ENCODE data around the gene GIPC1. TPM values are rescaled to one million over a fixed set of nuclear protein-coding genes. Genes with fewer than 3 reads are reported as not detected.

The GIPC1 gene
- total RNA-seq, 4 donors from 2014 or later = 61.8 to 122 (median 113) TPM

- Histone ChIP-seq H3K4me3 (peak overlapping the region in 1 of 4 donors; percentile 40), H3K9me3 (no peaks in the 10 kb centered on the region), H3K36me3 (peaks cover 0 to 48% (median 5%) of the 10 kb centered on the region in 3 donors), H3K27ac (no peak overlapping the region), H3K4me1 (peaks cover 0 to 67% (median 26%) of the 10 kb centered on the region in 4 donors), H3K27me3 (peaks cover 0 to 34% of the 10 kb centered on the region in 2 donors)
- DNase-seq (ENCODE audit: low spot score in 2 of 2) = no peak
- TF ChIP-seq EP300 (IDR thresholded peaks at IDR 0.05) (no peak), POLR2A (IDR thresholded peaks at IDR 0.05) (no peak), CTCF (IDR thresholded peaks at IDR 0.05) (no peak)
- WGBS, 2 donors = 12 to 15% methylated on average over 40 to 65 of the region's 97 CpGs
Measured at GRCh38 chr19:14473073-14473977, 22.6 kb downstream of the GIPC1 start.

DNA sequence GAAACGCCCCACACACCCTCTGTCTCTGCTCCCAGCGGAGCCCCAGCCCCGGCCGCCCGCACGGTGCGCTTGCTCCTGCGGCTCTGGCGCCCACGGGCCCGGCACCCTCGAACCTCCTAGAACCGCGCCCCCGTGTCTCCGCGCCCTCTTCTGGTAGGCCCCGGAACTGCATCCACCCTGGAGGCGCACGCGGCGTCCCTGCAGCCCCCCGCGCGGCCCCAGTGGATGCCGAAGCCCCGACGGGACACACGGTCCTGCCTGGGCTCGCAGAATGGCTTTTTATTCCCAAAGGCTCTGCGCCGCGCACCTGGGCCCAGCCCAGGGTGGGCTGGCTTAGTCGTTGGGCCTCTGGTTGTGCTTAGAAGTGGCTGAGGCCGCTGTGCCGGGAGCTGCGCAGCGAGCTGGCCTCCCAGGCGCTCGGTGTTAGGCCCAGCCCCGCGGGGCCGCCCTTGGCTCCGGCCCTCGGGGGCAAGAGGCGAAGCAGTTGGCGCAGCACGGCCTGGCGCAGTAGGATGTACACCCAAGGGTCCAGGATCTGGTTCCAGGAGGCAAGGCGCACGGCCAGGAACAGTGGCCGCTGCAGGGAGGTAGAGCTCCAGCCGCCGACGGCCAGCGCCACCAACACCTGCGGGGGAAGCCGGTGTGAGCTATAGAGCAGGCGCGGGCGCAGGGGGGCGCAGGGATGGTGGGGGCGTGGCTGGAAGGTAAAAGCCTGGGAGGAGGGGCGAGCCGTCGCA is 23.6 kb downstream of the GIPC1 start:
- H3K27me3 ChIP-seq = peaks cover 0 to 34% of the 10 kb centered on the region in 2 donors
- DNase-seq (ENCODE audit: low spot score in 2 of 2) = peak; percentile 38 to 68
- H3K27ac ChIP-seq = no peak overlapping the region
- TF ChIP-seq POLR2A (IDR thresholded peaks at IDR 0.05) (no peak), EP300 (IDR thresholded peaks at IDR 0.05) (peak in 1 of 2 donors; percentile 39), CTCF (IDR thresholded peaks at IDR 0.05) (peak; percentile 94 to 100 (median 97))
- no peaks in the 10 kb centered on the region for H3K9me3 ChIP-seq
- H3K4me1 ChIP-seq = peaks cover 0 to 58% (median 26%) of the 10 kb centered on the region in 4 donors
- peaks cover 4 to 48% (median 5%) of the 10 kb centered on the region in 3 donors for H3K36me3 ChIP-seq
- WGBS, 2 donors = 4 to 5% methylated on average over 45 to 62 of the region's 66 CpGs
- peak overlapping the region in 1 of 4 donors; percentile 24 for H3K4me3 ChIP-seq

DNA sequence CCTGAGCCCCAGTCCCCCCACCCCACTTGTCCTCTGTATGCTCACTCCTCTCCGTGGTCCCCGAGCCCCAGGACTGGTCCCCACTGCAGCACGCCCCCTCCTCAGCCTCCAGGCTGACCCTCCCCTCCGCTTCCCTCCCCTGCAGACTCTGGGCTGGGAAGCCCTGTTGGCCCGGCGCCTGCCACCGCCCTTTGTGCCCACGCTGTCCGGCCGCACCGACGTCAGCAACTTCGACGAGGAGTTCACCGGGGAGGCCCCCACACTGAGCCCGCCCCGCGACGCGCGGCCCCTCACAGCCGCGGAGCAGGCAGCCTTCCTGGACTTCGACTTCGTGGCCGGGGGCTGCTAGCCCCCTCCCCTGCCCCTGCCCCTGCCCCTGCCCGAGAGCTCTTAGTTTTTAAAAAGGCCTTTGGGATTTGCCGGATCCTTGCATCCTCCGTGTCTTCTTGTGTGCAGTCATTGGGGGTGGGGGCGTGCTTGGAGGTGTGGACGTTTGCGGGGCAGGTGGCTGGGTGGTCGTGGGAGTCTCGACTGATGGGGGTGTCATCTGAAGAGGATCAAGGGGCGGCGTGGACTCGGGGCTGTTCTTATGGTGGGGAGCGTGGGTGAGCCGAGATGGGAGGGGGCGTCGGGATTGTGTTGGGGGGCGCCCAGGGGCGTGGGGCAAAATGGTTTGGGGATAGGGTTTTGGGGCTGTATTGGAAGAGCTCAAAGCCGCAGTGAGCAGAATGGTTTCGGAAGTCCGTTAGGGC is 24.3 kb downstream of the GIPC1 start:
- Histone ChIP-seq H3K36me3 (peaks cover 4 to 51% (median 5%) of the 10 kb centered on the region in 3 donors), H3K27me3 (peaks cover 0 to 34% of the 10 kb centered on the region in 2 donors), H3K4me1 (peaks cover 0 to 51% (median 26%) of the 10 kb centered on the region in 4 donors), H3K27ac (no peak overlapping the region), H3K9me3 (no peaks in the 10 kb centered on the region), H3K4me3 (no peak overlapping the region)
- DNase-seq (ENCODE audit: low spot score in 2 of 2) = no peak
- WGBS, 2 donors = 56 to 63% methylated on average over 46 of the region's 46 CpGs
- TF ChIP-seq EP300 (IDR thresholded peaks at IDR 0.05) (no peak), CTCF (IDR thresholded peaks at IDR 0.05) (no peak), POLR2A (IDR thresholded peaks at IDR 0.05) (no peak)

- WGBS, 2 donors = 71 to 85% methylated on average over 19 to 21 of the region's 32 CpGs
- no peak for TF ChIP-seq CTCF (IDR thresholded peaks at IDR 0.05)
- TF ChIP-seq POLR2A (IDR thresholded peaks at IDR 0.05) = no peak
- TF ChIP-seq EP300 (IDR thresholded peaks at IDR 0.05) = no peak
- no peak overlapping the region for H3K27ac ChIP-seq
Measured at GRCh38 chr19:14470031-14470876, 25.7 kb downstream of the GIPC1 start.

More at GRCh38 chr19:14470031-14470876, 25.7 kb downstream of the GIPC1 start:
- H3K4me1 ChIP-seq = peaks cover 0 to 37% (median 21%) of the 10 kb centered on the region in 4 donors
- H3K36me3 ChIP-seq = peaks cover 5 to 64% (median 13%) of the 10 kb centered on the region in 3 donors
- H3K27me3 ChIP-seq = peaks cover 0 to 24% of the 10 kb centered on the region in 2 donors
- DNase-seq (ENCODE audit: low spot score in 2 of 2) = no peak
- H3K9me3 ChIP-seq = no peaks in the 10 kb centered on the region
- H3K4me3 ChIP-seq = no peak overlapping the region

Measured in tibial nerve (tissue), 4 donors.